WERI-Rb-1 (cell line): ENCODE results near the gene ZNF454.

Experiments used
- DNase-seq: peaks from one replicate; pipeline ENCODE4 v3.0.0-alpha.2; 2020
- H3K27ac ChIP-seq: fragments of 250-450 bp; sonication (Bioruptor Pico); 2 replicates; pipeline ENCODE4 v1.5.1; 2020; ENCODE audit warnings: mild to moderate bottlenecking, moderate library complexity
- H3K27me3 ChIP-seq: fragments of 250-450 bp; sonication (Bioruptor Pico); 2 replicates; pipeline ENCODE4 v1.5.1; 2021; ENCODE audit warnings: mild to moderate bottlenecking, low read depth, moderate library complexity; ENCODE audit not compliant: insufficient read depth, severe bottlenecking
- H3K36me3 ChIP-seq: fragments of 250-450 bp; sonication (Bioruptor Pico); 2 replicates; pipeline ENCODE4 v1.5.1; 2020; ENCODE audit warnings: mild to moderate bottlenecking, moderate library complexity
- H3K4me3 ChIP-seq: 2 replicates; pipeline ENCODE4 v1.5.1; 2011; ENCODE audit warnings: low read depth, mild to moderate bottlenecking, control low read depth, low read length
- H3K9me3 ChIP-seq: fragments of 250-450 bp; sonication (Bioruptor Pico); 2 replicates; pipeline ENCODE4 v1.5.1; 2021; ENCODE audit warnings: mild to moderate bottlenecking, moderate library complexity; ENCODE audit not compliant: severe bottlenecking
- CTCF ChIP-seq: IDR thresholded peaks from 2 replicates; pipeline ENCODE4 v1.5.1; 2011; ENCODE audit warnings: low read depth, mild to moderate bottlenecking, control low read depth, inconsistent platforms, low read length

ZNF454 gene

GRCh38 chr5:178984145-178985072 lies 43.4 kb downstream of the ZNF454 start:
- peaks cover 31% of the 10 kb centered on the region for H3K36me3 ChIP-seq
- peak; percentile 83 for DNase-seq
- H3K4me3 ChIP-seq, result no peak overlapping the region
- H3K27me3 ChIP-seq, result no peaks in the 10 kb centered on the region
- peak overlapping the region; percentile 86 for H3K27ac ChIP-seq
- no peak for TF ChIP-seq CTCF
- no peaks in the 10 kb centered on the region for H3K9me3 ChIP-seq

- peak overlapping the region; percentile 65; the same call in 1 of the 2 replicates for H3K27ac ChIP-seq
- no peaks in the 10 kb centered on the region for H3K9me3 ChIP-seq
- H3K36me3 ChIP-seq, result peaks cover 48% of the 10 kb centered on the region
- TF ChIP-seq CTCF, result 0 out of 2 replicates have a peak, but pooled peaks have one; percentile 6
- no peaks in the 10 kb centered on the region for H3K27me3 ChIP-seq
- no peak for DNase-seq
- no peak overlapping the region for H3K4me3 ChIP-seq
Measured at GRCh38 chr5:178986326-178986960, 45.4 kb downstream of the ZNF454 start.

GRCh38 chr5:178988436-178989220 lies 47.6 kb downstream of the ZNF454 start:
- Histone ChIP-seq H3K4me3 (no peak overlapping the region), H3K27ac (no peak overlapping the region), H3K9me3 (no peaks in the 10 kb centered on the region), H3K36me3 (peaks cover 53% of the 10 kb centered on the region), H3K27me3 (no peaks in the 10 kb centered on the region)
- no peak for TF ChIP-seq CTCF
- no peak for DNase-seq

- no peak overlapping the region for H3K27ac ChIP-seq
- no peaks in the 10 kb centered on the region for H3K9me3 ChIP-seq
- no peak for TF ChIP-seq CTCF
Measured at GRCh38 chr5:178989311-178989710, 48.3 kb downstream of the ZNF454 start.

GRCh38 chr5:178990491-178990890 lies 49.5 kb downstream of the ZNF454 start:
- Histone ChIP-seq H3K27me3 (no peaks in the 10 kb centered on the region), H3K9me3 (no peaks in the 10 kb centered on the region), H3K27ac (no peak overlapping the region; the same call in 1 of the 2 replicates), H3K36me3 (peaks cover 54% of the 10 kb centered on the region), H3K4me3 (no peak overlapping the region)
- TF ChIP-seq CTCF, result no peak
- DNase-seq, result no peak

More at GRCh38 chr5:178989311-178989710, 48.3 kb downstream of the ZNF454 start:
- peaks cover 56% of the 10 kb centered on the region for H3K36me3 ChIP-seq
- no peak for DNase-seq
- no peak overlapping the region for H3K4me3 ChIP-seq
- H3K27me3 ChIP-seq, result no peaks in the 10 kb centered on the region
